RKO (cell line): ENCODE data around the gene ORMDL2.
A peak's percentile ranks its signal among the peaks of the same experiment; 100 is the strongest.
"Not testable (repeated sequence)": the region's sequence is repeated elsewhere in the genome, so short reads cannot be mapped to it uniquely, and the experiment has no call there.

Source experiments
- DNase-seq: peaks from one replicate; pipeline ENCODE4 v3.0.0-alpha.2; 2016; ENCODE audit warnings: low spot score

ORMDL2 gene

DNA sequence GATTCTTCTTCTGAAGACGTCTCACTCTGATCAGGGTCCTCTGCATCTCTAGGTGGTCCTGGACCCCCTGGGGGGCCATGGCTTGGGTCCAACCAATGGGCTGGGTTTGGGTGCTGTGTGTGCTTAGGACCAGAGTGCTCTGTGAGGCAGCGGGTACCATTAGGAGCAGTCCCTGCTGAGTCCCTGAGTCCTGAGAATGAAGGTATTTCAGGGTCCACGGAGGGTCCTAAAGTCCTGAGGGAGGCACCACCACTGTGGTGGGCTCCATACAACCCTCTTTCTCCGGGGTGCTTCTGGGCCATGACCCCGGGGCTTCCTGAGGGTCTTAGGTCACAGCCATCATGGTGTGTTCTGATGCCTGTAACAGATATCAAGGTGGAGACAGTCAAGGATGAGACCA is 10.5 kb downstream of the ORMDL2 start:
- no peak for DNase-seq

DNA sequence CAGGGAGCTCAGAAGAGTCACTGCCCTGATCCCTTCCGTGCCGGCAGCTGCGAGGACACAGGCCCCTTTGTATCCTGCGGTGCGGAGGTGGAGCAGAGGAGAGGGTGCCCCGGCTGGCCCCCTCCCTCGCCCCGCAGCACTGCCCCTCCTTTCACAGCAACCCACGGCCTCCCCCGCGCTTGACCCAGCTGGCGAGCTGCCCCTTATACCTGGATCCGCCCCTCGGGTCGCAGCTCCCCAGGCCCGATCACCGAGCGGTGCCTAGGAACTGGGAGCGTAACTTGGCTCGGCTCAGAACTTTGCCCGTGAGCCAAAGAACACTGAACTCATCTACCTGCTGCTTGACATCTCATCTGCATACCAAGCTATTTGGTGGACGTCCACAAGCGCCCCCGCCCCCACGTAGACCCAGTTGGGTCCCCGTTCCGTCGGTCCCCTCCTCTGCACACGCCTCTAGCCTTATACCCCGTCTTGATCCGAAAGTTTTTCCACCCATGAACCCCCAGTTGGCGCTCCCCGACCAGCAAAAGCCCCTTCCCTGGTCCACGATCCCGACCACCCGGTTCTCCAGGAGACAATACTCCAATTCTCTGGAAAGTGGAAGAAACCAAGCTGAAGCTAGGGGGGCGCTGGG is 12.2 kb downstream of the ORMDL2 start:
- peak; percentile 35 for DNase-seq

GRCh38 chr12:55830601-55831446 is 13.0 kb downstream of the ORMDL2 start:
- peak; percentile 65 for DNase-seq

- no peak for DNase-seq
Measured at GRCh38 chr12:55831447-55831815, 13.6 kb downstream of the ORMDL2 start.

DNA sequence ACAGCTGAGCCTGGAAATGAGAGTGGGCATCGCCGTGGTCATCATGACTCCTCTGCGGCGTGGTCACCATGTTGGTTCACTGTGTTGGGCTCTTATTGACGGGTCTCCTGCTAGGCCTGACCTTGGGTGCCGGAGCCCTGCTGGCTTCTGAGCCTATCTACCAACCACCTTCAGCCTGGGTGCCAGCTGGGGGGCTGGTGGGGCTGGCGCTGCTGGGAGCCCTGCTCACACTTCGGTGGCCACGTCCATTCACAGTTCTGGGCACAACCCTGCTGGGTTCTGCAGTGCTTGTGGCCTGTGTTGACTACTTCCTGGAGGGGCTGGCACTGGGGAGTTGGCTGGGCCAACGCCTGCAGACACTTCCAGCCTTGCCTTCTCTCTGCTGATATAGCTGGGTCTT is 15.2 kb downstream of the ORMDL2 start:
- no peak for DNase-seq

DNA sequence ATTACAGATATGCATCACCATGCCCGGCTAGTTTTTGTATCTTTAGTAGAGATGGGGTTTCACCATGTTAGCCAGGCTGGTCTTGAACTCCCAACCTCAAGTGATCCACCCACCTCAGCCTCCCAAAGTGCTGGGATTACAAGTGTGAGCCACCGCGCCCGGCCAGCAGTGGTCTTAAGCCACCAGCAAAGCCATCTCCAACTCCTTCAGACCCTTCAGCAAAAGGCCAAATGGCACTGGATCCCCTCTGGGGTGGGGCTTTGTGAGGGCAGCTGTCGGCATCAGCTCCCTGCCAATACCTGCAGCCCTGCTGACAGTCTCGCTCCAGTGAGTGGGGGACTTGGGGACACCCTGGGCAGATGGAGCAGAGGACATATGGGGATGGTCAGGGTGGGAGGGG is 16.6 kb downstream of the ORMDL2 start:
- DNase-seq, result not testable (repeated sequence)

DNA sequence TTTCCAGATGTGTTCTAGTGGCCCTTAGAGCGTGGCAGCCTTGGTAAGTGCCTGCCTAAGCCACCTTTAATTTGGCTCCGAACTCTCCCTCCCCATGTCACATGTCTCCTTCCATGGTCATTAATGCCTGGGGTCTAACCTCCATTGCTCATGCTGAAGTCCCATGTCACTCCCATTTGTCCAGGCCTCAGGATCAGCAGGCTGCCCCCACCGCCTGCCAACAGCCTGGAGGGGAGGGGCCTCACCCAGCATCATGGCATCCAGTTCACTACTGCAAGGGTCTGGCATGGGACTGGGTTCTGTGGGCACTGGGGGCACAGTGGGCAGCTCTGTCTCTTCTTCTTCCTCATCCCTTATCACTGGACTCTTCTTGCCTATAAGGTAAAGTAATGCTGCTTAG is 20.5 kb downstream of the ORMDL2 start:
- no peak for DNase-seq

GRCh38 chr12:55839345-55840140 is 21.7 kb downstream of the ORMDL2 start:
- no peak for DNase-seq

DNA sequence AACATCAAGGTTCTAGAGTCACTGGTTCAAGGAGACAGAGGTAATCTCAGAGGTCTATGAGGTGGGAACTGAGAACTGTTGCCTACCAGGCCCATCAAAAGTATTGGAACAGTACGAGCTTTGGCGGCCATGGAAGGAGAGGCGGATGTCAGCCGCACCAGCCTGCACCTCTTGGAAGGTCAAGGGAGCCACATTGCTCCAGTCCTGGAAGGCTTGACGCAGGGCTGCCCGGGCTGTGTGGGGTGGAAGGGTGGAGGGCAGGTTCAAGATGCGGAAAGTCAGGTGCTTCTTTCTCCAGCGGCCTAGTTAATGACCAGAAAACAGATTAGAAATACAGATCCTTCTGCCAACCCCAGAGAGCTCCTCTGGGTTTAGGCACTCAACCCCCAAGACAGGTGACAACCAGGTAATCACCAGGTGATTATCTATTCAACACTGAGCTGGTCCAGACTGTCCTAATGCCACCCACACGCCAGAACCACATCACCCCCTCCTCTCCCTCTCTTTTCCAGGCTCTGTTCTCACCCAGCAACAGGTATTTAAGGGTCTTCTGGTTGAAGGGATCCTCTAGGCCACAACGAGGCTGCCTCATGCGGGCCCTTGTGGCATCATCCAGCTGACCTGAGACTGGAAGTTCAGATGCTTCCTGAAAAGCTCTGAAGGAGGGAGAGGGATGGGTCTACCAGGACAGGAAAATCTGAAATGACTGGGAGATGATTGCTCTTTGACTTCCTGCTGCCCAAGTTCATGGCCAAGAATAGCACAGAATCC is 22.9 kb downstream of the ORMDL2 start:
- no peak for DNase-seq

DNA sequence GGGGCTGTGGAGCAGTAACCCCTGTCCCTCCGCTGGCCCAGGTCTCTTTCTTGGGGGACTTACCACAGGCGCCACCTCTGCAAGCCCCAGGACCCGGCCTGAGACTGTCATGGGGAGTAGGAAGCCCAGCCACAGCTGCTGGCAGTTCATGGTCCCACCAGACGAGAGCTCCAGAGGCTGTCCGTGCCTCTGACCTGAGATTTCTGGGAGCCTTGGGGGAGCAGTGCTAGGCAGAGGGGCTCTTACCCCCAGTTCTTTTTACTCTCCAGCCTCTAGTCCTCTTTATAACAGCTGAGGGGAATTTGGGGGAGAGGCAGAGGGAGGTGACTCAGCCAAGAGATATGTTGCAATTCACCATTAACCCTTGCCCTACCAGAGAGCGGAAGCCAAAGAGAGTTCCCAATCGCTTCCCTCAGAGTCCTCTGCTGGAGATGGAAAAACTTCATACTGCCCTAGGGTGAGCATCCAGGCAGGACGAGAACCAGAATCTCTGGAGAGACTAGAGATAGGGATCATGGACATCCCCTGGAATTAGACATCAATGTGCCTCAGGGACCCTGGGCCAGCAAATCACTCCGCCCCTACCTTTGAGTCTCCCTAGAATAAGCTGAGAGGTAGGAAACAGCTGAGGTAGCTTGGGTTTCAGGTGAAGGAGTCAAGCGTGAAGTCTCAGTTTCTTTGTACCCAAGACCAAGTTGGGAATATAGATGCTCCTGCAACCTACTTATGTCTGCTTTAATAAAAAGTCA is 25.0 kb downstream of the ORMDL2 start, which contains the start of gene MMP19:
Gene MMP19, minus strand, starts transcription at position 256 of the 749 bp plus-strand sequence. Its CDS starts 106 bp downstream, at position 150.
- peak; percentile 48 for DNase-seq

GRCh38 chr12:55843431-55843830 is 25.6 kb downstream of the ORMDL2 start:
- DNase-seq, result no peak

GRCh38 chr12:55844961-55845360 is 27.1 kb downstream of the ORMDL2 start:
- no peak for DNase-seq

DNA sequence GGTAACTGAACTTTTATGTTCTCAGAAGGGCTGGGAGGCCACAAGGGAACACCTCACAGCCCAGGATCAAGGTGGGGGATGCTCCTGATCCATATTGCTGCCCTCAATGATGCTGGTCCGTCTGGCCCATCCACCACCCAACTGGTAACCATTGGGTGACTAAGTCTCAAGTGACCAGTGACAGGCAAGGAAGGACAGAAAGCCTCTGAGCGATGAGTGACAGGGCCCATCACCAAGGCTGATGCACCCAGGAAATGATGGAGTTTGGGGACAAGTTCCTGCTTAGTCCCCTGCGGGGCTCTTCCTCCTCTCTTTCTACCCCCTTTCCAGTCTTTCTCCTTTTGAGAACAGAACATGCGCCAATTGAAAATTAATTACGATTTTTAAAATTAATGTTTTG is 27.5 kb downstream of the ORMDL2 start:
- DNase-seq, result peak; percentile 44

GRCh38 chr12:55845785-55846496 is 28.1 kb downstream of the ORMDL2 start:
- no peak for DNase-seq

GRCh38 chr12:55847033-55847432 is 29.2 kb downstream of the ORMDL2 start:
- peak; percentile 48 for DNase-seq

- peak; percentile 96 for DNase-seq
Measured at GRCh38 chr12:55847603-55848291, 29.9 kb downstream of the ORMDL2 start.

- DNase-seq, result no peak
Measured at GRCh38 chr12:55849616-55850343, 31.9 kb downstream of the ORMDL2 start.

- DNase-seq, result no peak
Measured at GRCh38 chr12:55850401-55850800, 32.6 kb downstream of the ORMDL2 start.

DNA sequence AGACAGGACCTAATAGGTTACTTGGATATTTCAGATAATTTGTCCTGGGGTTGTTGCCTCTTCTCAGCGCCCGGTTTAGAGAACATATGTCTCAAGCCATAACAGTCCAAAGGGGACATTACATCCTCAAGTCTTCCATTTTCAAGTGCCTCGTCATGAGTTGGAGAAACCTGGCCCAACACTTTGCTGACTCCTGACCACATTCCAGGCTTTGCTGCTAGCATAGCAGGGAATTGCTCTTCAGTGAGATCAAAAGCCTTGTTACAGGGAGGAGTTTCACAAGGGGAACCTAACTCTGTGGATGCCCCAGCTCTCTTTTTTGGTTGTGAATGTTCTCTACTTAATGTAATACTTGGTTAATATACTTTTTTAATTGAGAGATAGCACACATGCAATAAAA is 33.1 kb downstream of the ORMDL2 start:
- no peak for DNase-seq
